NCI-H128 (cell line): ENCODE data around the gene TAL1.
"Not testable (repeated sequence)": the region's sequence is repeated elsewhere in the genome, so short reads cannot be mapped to it uniquely, and the experiment has no call there.

Experiments
- DNase-seq: peaks from one replicate; lab custom pipeline; 2025; ENCODE audit not compliant: unreplicated experiment; lab: John Stamatoyannopoulos, UW

Gene TAL1

GRCh38 chr1:47232187-47232874 is at the start of gene TAL1:
Gene TAL1 (minus strand): TSS chr1:47232225. CDS start chr1:47225888, 6,337 bp downstream.
- DNase-seq = no peak

GRCh38 chr1:47280142-47280541 is 48.1 kb upstream of the TAL1 start:
- DNase-seq = no peak

DNA sequence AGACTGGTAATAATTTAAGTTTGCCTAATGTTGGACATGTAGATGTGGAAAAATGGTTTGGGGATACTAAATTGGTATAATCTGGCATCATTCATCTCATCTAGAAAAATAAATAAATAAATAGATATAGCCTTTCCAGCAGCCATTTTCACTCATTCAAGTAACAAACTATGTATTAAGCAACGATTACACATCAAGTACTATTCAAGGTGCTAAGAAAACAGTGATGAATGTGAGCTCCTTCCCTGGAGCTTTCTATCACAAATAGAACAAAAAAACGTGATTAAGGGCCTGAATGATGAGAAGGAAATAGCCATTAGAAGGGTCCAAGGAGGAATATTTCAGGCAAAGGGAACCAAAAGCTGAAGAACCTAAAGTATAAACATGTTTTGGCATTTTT is 44.8 kb upstream of the TAL1 start:
- no peak for DNase-seq

DNA sequence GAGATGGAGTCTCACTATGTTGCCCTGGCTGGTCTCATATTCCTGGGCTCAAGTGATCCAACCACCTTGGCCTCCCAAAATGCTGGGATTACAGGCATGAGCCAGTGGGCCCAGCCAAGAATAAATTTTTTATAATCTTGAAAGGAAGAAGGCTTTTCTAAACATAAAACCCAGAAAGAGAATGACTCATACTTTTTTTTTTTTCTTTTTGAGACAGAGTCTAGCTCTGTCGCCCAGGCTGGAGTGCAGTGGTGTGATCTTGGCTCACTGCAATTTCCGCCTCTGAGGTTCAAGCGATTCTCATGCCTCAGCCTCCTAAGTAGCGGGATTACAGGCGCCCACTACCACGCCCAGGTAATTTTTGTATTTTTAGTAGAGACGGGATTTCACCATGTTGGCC is 43.8 kb upstream of the TAL1 start:
- DNase-seq = not testable (repeated sequence)

GRCh38 chr1:47265529-47265928 is 33.5 kb upstream of the TAL1 start:
- DNase-seq = not testable (repeated sequence)

- peak; percentile 3 for DNase-seq
Observed at GRCh38 chr1:47262787-47263413, 30.9 kb upstream of the TAL1 start.

DNA sequence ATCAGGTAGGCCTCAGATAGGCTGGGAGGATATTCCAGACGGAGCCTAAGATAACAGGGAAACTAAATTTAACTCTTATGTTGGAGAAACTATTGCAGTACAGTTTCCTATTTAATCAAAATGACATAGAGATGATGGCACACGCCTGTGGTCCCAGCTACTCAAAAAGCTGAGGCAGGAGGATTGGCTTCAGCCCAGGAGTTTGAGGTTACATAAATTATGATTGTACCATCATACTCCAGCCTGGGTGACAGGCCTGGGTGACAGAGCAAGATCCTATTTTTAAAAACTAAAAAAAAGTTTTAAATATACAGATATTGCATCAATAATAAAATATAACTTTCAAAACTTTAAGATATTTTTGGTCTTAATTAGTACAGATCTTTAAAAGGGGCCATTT is 25.2 kb upstream of the TAL1 start:
- no peak for DNase-seq

DNA sequence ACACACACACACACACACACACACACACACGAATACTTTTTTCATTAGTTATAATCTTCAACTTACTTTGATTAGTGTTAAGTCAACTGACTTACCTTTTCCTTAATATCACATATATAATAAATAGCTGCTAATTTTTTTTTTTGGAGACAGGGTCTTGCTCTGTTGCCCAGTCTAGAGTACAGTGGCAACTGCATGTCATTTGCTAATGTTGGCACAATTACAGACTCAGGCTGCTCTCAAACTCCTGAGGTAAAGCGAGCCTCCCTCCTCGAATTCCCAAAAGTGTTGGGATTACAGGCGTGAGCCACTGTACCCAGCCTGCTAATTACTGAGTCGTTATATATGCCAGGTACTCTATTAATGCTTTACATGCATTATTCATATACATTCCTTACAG is 20.8 kb upstream of the TAL1 start:
- DNase-seq = no peak

DNA sequence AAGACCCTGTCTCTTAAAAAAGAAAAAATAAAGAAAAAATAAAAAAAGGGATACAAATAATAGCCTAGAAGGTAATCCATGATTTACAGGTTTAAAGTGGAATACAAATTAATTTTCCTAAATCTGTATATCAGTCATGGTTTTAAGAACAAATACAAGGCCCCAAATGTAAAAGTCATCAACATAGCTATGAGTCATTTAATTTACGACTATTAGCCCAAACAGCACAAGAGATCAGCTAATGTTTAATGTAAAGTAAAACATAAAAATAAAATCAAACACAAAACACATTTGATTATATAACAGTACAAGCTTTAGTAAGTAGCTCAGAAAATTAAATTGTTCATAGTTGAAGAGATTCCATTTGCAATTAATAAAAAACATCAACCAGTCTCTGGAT is 20.3 kb upstream of the TAL1 start:
- no peak for DNase-seq

GRCh38 chr1:47249755-47250154 is 17.7 kb upstream of the TAL1 start:
- no peak for DNase-seq

DNA sequence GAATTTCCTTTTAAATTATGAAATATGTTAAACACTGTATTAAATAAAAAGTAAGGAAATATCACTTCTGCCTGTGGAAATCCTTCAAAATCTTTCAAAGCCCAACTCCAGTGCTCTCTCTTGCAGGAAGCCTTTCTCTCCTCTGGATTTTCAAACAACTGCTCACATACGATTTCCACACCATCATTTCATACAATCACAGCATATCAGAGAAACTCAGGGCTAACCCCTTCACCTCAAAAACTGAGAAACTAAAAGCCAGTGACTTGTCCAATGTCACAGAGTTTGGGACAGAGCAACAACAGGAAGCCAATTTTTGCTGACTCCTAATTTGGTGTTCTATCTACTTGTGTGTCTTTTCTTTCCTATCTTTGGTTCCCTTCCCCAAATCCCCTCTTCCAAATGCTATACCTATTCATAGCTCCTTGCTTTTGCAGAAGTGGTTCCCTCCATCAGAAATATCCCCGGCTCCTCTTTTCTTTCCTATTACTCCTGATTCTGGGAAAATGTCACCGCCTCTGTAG is 12.4 kb upstream of the TAL1 start:
- no peak for DNase-seq

GRCh38 chr1:47243910-47244309 is 11.9 kb upstream of the TAL1 start:
- DNase-seq = no peak

- DNase-seq = no peak
Observed at GRCh38 chr1:47241114-47242113, 9.4 kb upstream of the TAL1 start.

DNA sequence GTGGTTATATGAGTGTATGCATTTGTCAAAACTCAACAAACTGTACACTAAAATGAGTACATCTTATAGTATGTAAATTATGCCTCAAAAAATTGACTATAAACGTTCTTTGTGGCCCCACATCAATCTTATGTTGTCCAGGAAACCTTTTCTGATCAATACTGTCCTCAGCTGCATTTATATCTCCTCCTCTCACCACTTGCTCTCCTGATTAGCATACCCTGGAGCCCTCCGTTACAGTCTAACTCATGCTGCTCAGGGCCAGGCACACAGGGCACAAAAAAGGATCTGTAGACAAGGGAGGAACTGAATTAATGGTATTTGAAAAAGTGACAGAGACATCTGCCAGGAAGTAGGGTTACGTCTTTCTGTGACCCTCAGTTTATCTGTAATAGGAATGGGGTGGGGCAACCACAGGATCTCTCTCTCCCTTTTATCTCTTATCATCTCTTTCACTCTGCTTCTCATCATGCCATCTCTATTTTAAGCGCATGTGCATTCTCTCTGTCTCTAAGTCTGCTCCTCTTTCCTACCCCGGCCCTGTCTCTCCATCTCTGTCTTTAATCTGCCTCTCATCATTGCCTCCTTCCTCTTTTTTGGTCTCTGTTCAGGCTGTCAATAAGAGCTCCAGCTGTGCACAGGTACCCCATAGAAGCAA is 7.0 kb upstream of the TAL1 start:
- no peak for DNase-seq

DNA sequence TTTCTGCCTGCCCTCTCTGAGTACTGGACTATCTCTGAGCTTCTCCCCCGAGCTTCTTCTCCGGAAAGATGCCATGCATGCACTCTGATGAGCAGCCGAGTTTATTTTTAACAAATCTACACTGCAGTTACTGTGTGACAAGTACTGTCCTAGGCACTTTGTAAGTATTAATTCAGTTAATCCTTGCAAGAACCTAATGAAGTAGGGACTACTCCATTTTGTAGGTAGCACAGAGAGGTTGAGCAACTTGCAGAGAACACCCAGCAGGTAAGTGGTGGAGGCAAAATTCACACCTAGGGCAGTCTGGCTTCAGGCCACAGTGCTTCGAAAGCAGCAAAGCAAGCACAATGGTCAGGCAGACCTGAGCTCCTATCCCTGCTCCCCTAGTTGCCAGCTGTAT is 3.8 kb upstream of the TAL1 start:
- no peak for DNase-seq

DNA sequence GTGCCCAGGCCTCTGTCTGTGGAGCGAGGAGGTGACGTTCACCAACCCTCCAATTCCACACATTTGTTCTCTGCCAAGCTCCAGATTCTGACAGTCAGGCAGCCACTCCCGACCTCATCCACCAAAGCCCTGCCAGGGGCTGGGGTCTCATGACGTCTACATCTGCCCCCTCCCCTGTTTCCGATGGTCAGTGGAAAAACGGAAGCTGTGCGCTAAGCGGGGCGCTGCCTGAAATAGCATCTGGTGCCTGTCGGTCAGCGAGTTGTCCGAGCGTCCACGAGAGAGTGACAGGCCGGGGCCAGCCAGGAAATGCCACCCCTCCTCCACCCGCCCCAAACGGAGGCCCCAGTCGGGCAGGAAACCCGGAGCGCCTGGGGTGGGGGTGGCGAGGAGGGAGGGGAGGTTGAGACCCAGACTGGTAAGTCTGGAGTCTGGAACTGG is 3.2 kb upstream of the TAL1 start:
- no peak for DNase-seq

DNA sequence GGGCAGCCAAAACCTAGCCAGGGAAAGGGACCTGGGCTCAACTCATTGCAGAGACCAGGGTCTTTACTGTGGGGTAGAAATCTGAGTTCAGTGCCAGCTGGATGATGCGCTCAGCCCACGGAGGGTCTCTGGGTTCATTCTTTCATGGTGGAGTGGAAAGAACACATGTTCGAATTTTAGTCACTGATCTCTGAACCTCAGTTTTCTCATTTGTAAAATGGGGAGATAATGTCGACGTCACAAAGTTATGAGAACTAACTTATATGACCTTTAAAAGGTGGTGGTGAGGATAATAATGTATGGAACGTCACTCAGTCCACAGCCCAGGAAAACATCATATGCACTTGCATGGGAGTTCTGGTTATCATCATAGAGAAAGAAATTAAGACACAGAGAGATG is 1.2 kb upstream of the TAL1 start:
- DNase-seq = no peak

DNA sequence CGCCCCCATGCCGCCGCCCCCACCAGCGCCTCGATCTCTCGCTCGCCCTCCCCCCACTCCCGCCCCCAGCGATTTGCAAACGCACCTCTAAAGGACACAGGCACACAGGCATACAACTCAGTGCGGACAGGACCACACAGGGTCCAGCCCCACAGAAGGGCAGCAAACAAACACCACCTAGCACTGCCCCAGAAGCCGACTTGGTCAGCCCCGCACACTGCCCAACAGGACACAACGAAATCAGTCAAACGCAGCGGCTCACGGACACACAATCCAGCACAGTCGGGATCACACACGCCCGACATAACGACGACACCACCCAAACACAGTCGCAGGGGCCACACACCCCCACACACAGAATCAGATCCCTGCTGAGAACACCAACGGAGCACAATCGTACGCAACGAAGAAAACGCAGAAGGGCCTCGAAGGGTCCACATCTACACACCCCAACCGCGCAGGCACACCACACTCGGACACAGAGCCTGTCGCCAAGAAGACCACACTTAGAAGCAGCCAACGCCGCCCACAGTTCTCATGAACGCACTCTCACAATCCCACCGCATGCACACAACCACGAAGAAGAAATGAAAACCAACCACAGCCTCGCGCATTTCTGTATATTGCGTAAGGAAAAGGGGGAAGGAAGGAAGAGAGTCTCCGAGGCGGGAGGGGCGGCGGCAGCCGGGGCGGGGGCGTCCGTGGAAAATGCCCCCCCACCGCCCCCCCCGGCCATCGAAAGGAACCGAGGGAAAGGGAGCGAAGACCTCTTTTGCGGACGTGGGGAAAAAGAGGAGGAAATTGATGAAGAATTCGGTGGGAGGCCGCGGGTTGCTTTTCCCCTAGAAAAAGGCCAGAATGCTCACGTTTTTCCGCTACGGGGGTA is 481 bp downstream of the TAL1 start:
- DNase-seq = no peak

GRCh38 chr1:47230692-47231300 is 1.2 kb downstream of the TAL1 start:
- no peak for DNase-seq
